Prostate gland (tissue), 2 donors: ENCODE data around the gene C1orf210. TPM values are rescaled to one million over a fixed set of nuclear protein-coding genes. Genes with fewer than 3 reads are reported as not detected.

ENCODE experiments used
- DNase-seq: peaks from one replicate; pipeline ENCODE4 v3.0.0-alpha.2; 2019; ENCODE audit warnings: low spot score
- H3K27ac ChIP-seq, 2 donors: fragments of 200-600 bp; sonication (generic); 2 replicates each; pipeline ENCODE4 v1.5.1; 2017 to 2019
- H3K27me3 ChIP-seq: fragments of 200-600 bp; sonication (generic); replicated peaks from 2 replicates; pipeline ENCODE4 v1.5.1; 2019; ENCODE audit not compliant: insufficient read depth
- H3K36me3 ChIP-seq, 2 donors: fragments of 200-600 bp; sonication (generic); 1 replicate in 1 of 2; 2 replicates in 1 of 2; pipeline versions ENCODE4 v1.5.1 to v1.8.1; 2017 to 2019
- H3K4me1 ChIP-seq: fragments of 200-600 bp; sonication (generic); replicated peaks from 2 replicates; pipeline ENCODE4 v1.5.1; 2019
- H3K4me3 ChIP-seq, 2 donors: fragments of 200-600 bp; sonication (generic); 2 replicates each; pipeline ENCODE4 v1.5.1; 2017 to 2019
- H3K9me3 ChIP-seq: fragments of 200-600 bp; sonication (generic); 2 replicates; pipeline ENCODE4 v1.5.1; 2017
- CTCF ChIP-seq, 4 experiments: fragments of 200-600 bp in 2 of 4; fragments of 450-650 bp in 2 of 4; sonication (generic) in 2 of 4; IDR thresholded peaks; 1 replicate in 3 of 4; 2 replicates in 1 of 4; pipeline ENCODE4 v1.5.1; 2016 to 2019; ENCODE audit warnings: antibody characterized with exemption in 4 of 4, mild to moderate bottlenecking in 2 of 4, moderate library complexity in 2 of 4
- POLR2A ChIP-seq: fragments of 450-650 bp; IDR thresholded peaks from one replicate; pipeline ENCODE4 v1.6.1; 2016; ENCODE audit warnings: antibody characterized with exemption, mild to moderate bottlenecking
- POLR2AphosphoS5 ChIP-seq: sonication (generic); formaldehyde crosslinking; IDR thresholded peaks from one replicate; pipeline ENCODE4 v1.6.1; 2017; ENCODE audit warnings: antibody characterized with exemption
- WGBS: methylation state at CpG from one replicate; pipeline ENCODE4 v1.1.5; 2018; 5-methylcytosine and 5-hydroxymethylcytosine counted together
- intact Hi-C: fragments of 100-400 bp; cut with DNase I; formaldehyde crosslinking; loops from one replicate; pipeline ENCODE4 v1.14.2; 2022
- total RNA-seq, 2 donors: library from RNA; depleted of rRNA; stranded (reverse); fragments of >200 nt; gene quantifications; one replicate each; pipeline ENCODE4 v1.1.0, GENCODE V29; 2016

C1orf210 gene
- total RNA-seq, 2 donors from 2014 or later: 5.5 to 21.7 TPM

DNA sequence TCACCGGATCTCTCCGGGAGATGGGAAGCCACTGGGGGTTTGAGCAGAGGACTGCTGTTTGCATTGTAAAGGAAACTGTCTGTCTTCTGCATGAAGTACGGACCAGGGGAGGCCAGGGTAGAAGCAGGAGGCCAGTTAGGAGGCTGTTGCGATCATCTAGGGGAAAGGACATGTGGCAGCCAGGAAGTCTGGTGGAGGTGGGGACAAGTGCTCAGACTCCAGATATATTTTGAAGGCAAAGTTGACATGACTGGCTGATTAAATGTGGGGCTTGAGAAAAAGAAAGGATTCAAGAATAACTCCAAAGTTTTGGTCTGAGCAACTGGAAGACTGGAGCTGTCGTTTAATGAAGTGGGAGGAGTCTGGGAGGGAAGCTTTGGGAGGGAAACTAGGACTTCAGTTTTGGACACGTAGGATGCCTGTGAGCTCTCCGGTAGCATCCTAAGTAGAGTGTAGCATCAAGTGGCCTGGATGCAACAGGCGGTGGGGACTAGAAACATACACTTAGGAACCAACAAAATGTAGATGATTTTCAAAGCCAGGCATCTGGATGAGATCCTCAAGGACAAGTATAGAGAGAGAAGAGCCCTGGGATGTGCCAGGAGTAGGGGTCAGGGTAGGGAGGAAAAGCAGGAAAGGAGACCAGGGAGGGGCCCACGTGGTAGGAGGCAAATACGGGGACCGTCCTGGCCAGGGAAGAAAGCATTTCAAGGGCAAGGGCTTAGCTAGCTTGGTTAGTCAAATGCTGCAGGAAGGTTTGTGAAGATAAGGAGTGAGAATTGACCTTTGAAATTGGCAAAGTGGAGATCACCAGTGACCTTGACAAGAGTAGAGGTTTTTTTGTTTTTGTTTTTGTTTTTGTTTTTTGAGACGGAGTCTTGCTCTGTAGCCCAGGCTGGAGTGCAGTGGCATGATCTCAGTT, 3.7 kb upstream of the C1orf210 start:
- no peak for DNase-seq
- TF ChIP-seq POLR2AphosphoS5: no peak
- TF ChIP-seq POLR2A: no peak
- TF ChIP-seq CTCF (IDR thresholded peaks at IDR 0.05): no peak
- H3K4me1 ChIP-seq: peaks cover under 1% of the 10 kb centered on the region
- H3K9me3 ChIP-seq: no peaks in the 10 kb centered on the region
- no peaks in the 10 kb centered on the region for H3K27me3 ChIP-seq
- H3K4me3 ChIP-seq: no peak overlapping the region
- H3K36me3 ChIP-seq: no peaks in the 10 kb centered on the region
- H3K27ac ChIP-seq: no peak overlapping the region
- intact Hi-C loops: no loop called here
- WGBS: 83% methylated on average over 12 of the region's 12 CpGs

DNA sequence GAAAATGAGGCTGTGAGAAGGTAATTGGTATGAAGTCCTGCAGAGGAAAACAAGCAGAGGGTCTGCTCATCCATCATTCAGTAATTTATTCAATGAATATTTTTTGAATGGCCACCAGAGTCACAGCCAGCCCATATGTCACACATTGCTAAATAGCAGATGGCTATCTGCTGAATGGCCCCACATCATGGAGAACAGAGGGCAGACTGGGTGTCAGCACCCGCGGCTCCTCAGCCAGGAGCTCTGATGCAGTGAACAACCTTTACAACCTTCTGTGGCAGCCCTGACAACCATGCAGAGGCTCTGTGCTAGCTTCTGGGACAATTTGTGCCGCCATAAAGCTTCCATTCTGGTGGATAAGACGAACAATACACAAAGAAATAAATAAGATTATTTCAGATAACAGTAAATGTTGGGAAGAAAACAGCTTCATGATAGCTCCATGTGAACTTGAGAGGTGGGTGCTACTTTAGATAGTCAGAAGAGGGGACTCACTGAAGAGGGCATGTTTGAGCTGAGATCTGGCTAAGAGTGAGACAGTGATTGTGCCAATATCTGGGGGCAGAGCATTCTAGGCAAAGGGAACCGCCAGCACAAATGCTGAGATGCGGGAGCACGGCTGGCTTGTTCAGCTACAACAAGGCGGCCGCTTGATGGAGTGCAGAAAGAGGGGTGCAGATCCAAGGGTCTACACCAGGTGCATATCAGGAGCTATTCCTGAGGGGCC, 2.8 kb upstream of the C1orf210 start:
- H3K4me1 ChIP-seq: no peaks in the 10 kb centered on the region
- WGBS: 88% methylated on average over 9 of the region's 9 CpGs
- no peak overlapping the region for H3K27ac ChIP-seq
- TF ChIP-seq POLR2A (no peak), CTCF (IDR thresholded peaks at IDR 0.05) (no peak), POLR2AphosphoS5 (no peak)
- no peaks in the 10 kb centered on the region for H3K9me3 ChIP-seq
- H3K36me3 ChIP-seq: no peaks in the 10 kb centered on the region
- no peak overlapping the region for H3K4me3 ChIP-seq
- no peaks in the 10 kb centered on the region for H3K27me3 ChIP-seq
- no peak for DNase-seq
- intact Hi-C loops: no loop called here

DNA sequence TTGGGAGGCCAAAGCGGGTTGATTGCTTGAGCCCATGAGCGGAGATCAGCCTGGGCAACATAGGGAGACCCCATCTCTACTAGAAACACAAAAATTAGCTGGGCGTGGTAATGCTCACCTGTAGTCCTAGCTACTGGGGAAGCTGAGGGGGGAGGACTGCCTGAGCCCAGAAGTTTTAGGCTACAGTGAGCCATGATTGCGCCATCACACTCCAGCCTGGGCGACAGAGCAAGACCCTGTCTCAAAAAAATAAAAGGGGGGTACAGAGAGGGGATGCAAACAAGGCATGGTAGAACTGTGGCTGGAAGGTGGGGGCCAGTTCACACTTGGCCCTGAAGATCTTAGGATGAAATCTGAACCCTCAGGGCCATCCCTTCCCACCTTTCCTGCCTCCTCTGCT, 1.2 kb upstream of the C1orf210 start:
- H3K9me3 ChIP-seq: no peaks in the 10 kb centered on the region
- H3K27me3 ChIP-seq: no peaks in the 10 kb centered on the region
- intact Hi-C loops: no loop called here
- H3K4me3 ChIP-seq: no peak overlapping the region
- H3K4me1 ChIP-seq: no peaks in the 10 kb centered on the region
- 97% methylated on average over 5 of the region's 5 CpGs for WGBS
- no peaks in the 10 kb centered on the region for H3K36me3 ChIP-seq
- no peak for DNase-seq
- TF ChIP-seq POLR2AphosphoS5 (no peak), POLR2A (no peak), CTCF (IDR thresholded peaks at IDR 0.05) (no peak)
- no peak overlapping the region for H3K27ac ChIP-seq

GRCh38 chr1:43286115-43286514, 734 bp upstream of the C1orf210 start:
- intact Hi-C loops: no loop called here
- H3K36me3 ChIP-seq: no peaks in the 10 kb centered on the region
- TF ChIP-seq POLR2A (no peak), POLR2AphosphoS5 (no peak), CTCF (IDR thresholded peaks at IDR 0.05) (no peak)
- no peaks in the 10 kb centered on the region for H3K4me1 ChIP-seq
- WGBS: 84% methylated on average over 10 of the region's 11 CpGs
- no peaks in the 10 kb centered on the region for H3K27me3 ChIP-seq
- no peak for DNase-seq
- peak overlapping the region; percentile 37 to 53 for H3K27ac ChIP-seq
- H3K9me3 ChIP-seq: no peaks in the 10 kb centered on the region
- H3K4me3 ChIP-seq: peak overlapping the region in 1 of 2 donors; percentile 46
